Heart left ventricle (tissue), 16 donors: Measurements from ENCODE around the gene CST4. TPM values are rescaled to one million over a fixed set of nuclear protein-coding genes. Genes with fewer than 3 reads are reported as not detected.
"Not testable (repeated sequence)": the region's sequence is repeated elsewhere in the genome, so short reads cannot be mapped to it uniquely, and the experiment has no call there.

Experiments used
- ATAC-seq, 4 donors: fragments of 200-7000 bp; cut with Tn5 transposase; one replicate each; pipeline ENCODE4 v1.9.1; 2020 to 2022; ENCODE audit warnings: moderate library complexity in 4 of 4, mild to moderate bottlenecking in 3 of 4, moderate number of reproducible peaks in 1 of 4
- DNase-seq, 5 donors: peaks; one replicate each; pipeline ENCODE4 v3.0.0-alpha.2; 2020
- H3K27ac ChIP-seq, 12 donors: fragments of 200-600 bp; sonication (generic) in 4 of 12; one replicate each; pipeline versions ENCODE4 v1.5.0 to v1.8.0; 2016 to 2022; ENCODE audit warnings: mild to moderate bottlenecking in 2 of 12
- H3K27me3 ChIP-seq, 9 donors: fragments of 200-600 bp; sonication (generic) in 2 of 9; one replicate each; pipeline versions ENCODE4 v1.5.1 to v1.8.0; 2016 to 2022; ENCODE audit warnings: mild to moderate bottlenecking in 3 of 9
- H3K36me3 ChIP-seq, 9 donors: fragments of 200-600 bp; sonication (generic) in 2 of 9; one replicate each; pipeline versions ENCODE4 v1.5.0 to v1.8.0; 2018 to 2022; ENCODE audit warnings: mild to moderate bottlenecking in 2 of 9
- H3K4me1 ChIP-seq, 12 donors: fragments of 200-600 bp; sonication (generic) in 4 of 12; one replicate each; pipeline versions ENCODE4 v1.5.0 to v1.8.0; 2016 to 2022; ENCODE audit warnings: mild to moderate bottlenecking in 3 of 12
- H3K4me3 ChIP-seq, 12 donors: fragments of 200-600 bp; sonication (generic) in 4 of 12; one replicate each; pipeline versions ENCODE4 v1.5.0 to v1.8.0; 2017 to 2022; ENCODE audit warnings: mild to moderate bottlenecking in 9 of 12, moderate library complexity in 4 of 12
- H3K9me3 ChIP-seq, 12 donors: fragments of 200-600 bp; sonication (generic) in 4 of 12; one replicate each; pipeline versions ENCODE4 v1.5.0 to v1.8.0; 2016 to 2022; ENCODE audit warnings: mild to moderate bottlenecking in 1 of 12
- POLR2A ChIP-seq, 2 donors: fragments of 450-650 bp; IDR thresholded peaks; one replicate each; pipeline ENCODE4 v1.6.1; 2017; ENCODE audit warnings: antibody characterized with exemption in 2 of 2, mild to moderate bottlenecking in 2 of 2, moderate library complexity in 2 of 2
- WGBS, 4 donors: extraction: QIAGEN DNeasy Blood & Tissue Kit in 2 of 4; methylation state at CpG; one replicate each; pipeline versions ENCODE4 v1.1.5 to v1.1.7; 2013 to 2018; 5-methylcytosine and 5-hydroxymethylcytosine counted together
- intact Hi-C, 10 donors: fragments of 100-400 bp; cut with DNase I; formaldehyde crosslinking; loops; one replicate each; pipeline versions ENCODE4 v1.11.1 to v1.14.2; 2022
- polyA plus RNA-seq, 2 donors: library from polyadenylated mRNA; stranded (reverse); fragments of 200-250 nt; gene quantifications; one replicate each; pipeline ENCODE4 v1.2.3, GENCODE V29; 2013
- total RNA-seq, 9 donors: library from RNA; depleted of rRNA in 2 of 9; stranded (reverse); fragments of >200 nt in 2 of 9; fragmentation: NEBNext Ultra II Directional in 3 of 9; extraction: Animal tissue kit (Norgen Biotek cat#: 25700) in 3 of 9; gene quantifications; one replicate each; pipeline versions ENCODE4 v1.1.0 to v1.2.4, GENCODE V29; 2016 to 2023
- TF ChIP-seq, protein P1 (sequence below), 12 donors: fragments of 200-600 bp; sonication (generic) in 4 of 12; IDR thresholded peaks; one replicate each; pipeline versions ENCODE4 v1.5.0 to v1.8.0; 2018 to 2022; ENCODE audit warnings: antibody characterized with exemption in 12 of 12, mild to moderate bottlenecking in 5 of 12
- donor health status: ischemic (EF 13 %, LVEDD 7.1; RV severe dilation, severe dysfunction).
- donor health status: healthy with polysubstance abuse.
- donor health status: DM: no; HTN: yes; CAD: no.
- donor health status: DM: no; HTN: no; CAD: no.
- donor health status: ischemic (EF 25% LVEDD 6.9; RV normal size, moderate dysfunction).
- donor health status: ischemic (EF 25% LVEDD 5.7; RV mildly dilated, moderate dysfunction).
- donor health status: healthy.
- donor health status: DM: yes; HTN: yes; CAD: no.
- donor health status: ischemic (EF 35%, LVEDD 5.7; RV mildly dilated, moderate dysfunction).
- donor health status: nonischemic (EF 11% LVEDD 7.7; RV severe dilation, severe dysfunction).
- donor health status: DM: yes; HTN: yes; CAD: no.
- donor health status: PGD.
- donor health status: ischemic (EF 29% LVEDD 5.4; RV normal size, mild dysfunction).
- donor health status: nonischemic (EF 23%, LVEDD 6.1; RV moderate dilation, normal function).

Gene CST4
- total and polyA plus RNA-seq, 11 donors, result not detected

DNA sequence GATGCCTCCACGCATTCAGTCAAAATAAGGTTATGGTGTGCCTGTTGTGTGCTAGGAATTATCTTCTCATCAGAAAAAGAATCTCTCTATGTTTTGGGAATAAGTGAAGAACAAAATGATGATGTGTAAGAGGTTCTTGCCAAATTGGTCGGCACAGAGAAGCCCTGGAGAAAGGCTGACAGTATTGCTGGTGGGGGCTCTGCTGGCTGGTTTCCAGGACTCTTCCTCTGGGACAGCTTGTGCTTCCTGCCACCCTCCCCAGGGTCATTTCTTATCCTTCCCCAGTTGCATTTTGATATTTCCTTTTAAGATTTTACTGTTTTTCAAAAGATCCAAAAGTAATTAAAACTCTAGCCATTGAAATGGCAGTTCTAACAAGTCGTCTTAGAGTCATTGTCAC is 22.1 kb downstream of the CST4 start:
- DNase-seq (peak in 3 of 5 donors; percentile 44 to 57 (median 44)), ATAC-seq (peak in 2 of 4 donors; percentile 35 to 54)
- Histone ChIP-seq H3K9me3 (no peaks in the 10 kb centered on the region), H3K27me3 (no peaks in the 10 kb centered on the region), H3K4me3 (no peak overlapping the region), H3K4me1 (peaks cover 0 to 12% (median 1%) of the 10 kb centered on the region in 12 donors), H3K27ac (peak overlapping the region in 3 of 12 donors; percentile 4 to 20 (median 17)), H3K36me3 (no peaks in the 10 kb centered on the region)
- WGBS, 4 donors, result 35 to 49% (median 40%) methylated on average over 3 of the region's 3 CpGs
- intact Hi-C loops, result loop anchor here in 8 of 10 donors (5.0 to 10.0 kb wide), 3 partner anchors 62 to 331 kb away; partner anchors contain the start of gene CST9 (in 1 of the 8)
- no peak for TF ChIP-seq POLR2A (IDR thresholded peaks at IDR 0.05)
- TF ChIP-seq, protein P1, sequence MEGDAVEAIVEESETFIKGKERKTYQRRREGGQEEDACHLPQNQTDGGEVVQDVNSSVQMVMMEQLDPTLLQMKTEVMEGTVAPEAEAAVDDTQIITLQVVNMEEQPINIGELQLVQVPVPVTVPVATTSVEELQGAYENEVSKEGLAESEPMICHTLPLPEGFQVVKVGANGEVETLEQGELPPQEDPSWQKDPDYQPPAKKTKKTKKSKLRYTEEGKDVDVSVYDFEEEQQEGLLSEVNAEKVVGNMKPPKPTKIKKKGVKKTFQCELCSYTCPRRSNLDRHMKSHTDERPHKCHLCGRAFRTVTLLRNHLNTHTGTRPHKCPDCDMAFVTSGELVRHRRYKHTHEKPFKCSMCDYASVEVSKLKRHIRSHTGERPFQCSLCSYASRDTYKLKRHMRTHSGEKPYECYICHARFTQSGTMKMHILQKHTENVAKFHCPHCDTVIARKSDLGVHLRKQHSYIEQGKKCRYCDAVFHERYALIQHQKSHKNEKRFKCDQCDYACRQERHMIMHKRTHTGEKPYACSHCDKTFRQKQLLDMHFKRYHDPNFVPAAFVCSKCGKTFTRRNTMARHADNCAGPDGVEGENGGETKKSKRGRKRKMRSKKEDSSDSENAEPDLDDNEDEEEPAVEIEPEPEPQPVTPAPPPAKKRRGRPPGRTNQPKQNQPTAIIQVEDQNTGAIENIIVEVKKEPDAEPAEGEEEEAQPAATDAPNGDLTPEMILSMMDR (IDR thresholded peaks at IDR 0.05), result no peak

DNA sequence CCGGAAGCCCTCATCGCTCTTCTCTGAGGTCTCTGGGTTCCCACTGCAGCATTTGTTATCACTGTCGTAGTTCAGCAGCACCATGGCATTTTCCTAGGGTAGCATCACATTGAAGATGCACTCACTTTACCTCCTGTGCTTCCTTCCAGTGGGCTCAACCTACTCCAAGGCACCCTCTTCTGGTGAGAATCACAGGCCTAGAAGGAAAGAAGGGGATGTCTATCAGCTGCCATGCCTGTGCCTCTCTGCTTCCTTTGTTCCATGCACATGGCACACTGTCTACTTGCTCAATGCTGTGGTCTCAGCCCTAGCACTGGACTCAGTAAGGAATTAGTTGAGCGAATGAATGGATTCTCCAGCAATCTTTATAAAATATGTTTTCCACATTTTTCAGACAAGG is 22.6 kb downstream of the CST4 start:
- intact Hi-C loops, result loop anchor here in 8 of 10 donors (5.0 to 10.0 kb wide), 3 partner anchors 61 to 331 kb away; partner anchors contain the start of gene CST9 (in 1 of the 8)
- no peaks in the 10 kb centered on the region for H3K36me3 ChIP-seq
- 78 to 85% (median 83%) methylated on average over 4 of the region's 4 CpGs for WGBS, 4 donors
- peak overlapping the region in 3 of 12 donors; percentile 4 to 20 (median 17) for H3K27ac ChIP-seq
- peaks cover 0 to 12% (median 1%) of the 10 kb centered on the region in 12 donors for H3K4me1 ChIP-seq
- no peak overlapping the region for H3K4me3 ChIP-seq
- no peak for ATAC-seq
- no peaks in the 10 kb centered on the region for H3K27me3 ChIP-seq
- no peaks in the 10 kb centered on the region for H3K9me3 ChIP-seq
- TF ChIP-seq POLR2A (IDR thresholded peaks at IDR 0.05), result no peak
- TF ChIP-seq, protein P1 (IDR thresholded peaks at IDR 0.05), result peak in 1 of 12 donors; percentile 13
- no peak for DNase-seq

DNA sequence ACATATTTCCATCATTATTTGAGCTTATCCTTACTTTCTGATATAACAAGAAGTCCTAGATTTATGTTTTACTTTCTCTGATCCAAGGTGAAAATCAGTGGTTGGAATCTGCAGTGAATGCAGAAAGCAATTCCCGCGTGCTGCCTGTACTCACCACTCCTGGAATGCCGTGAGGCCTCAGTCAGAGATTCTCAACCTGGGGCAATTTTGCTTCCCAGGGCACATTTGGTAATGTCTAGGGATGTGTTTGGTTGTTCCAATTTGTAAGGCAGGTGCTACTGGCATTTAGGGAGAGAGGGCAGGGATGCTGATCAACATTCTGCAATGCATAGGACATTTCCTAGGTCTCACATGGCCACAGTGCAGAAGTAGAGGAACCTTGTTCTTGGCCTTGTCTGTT is 23.9 kb downstream of the CST4 start:
- no peak overlapping the region for H3K27ac ChIP-seq
- H3K4me3 ChIP-seq, result no peak overlapping the region
- no peak for ATAC-seq
- DNase-seq, result no peak
- WGBS, 4 donors, result 93 to 97% (median 95%) methylated on average over 3 of the region's 3 CpGs
- H3K27me3 ChIP-seq, result no peaks in the 10 kb centered on the region
- intact Hi-C loops, result loop anchor here in 8 of 10 donors (5.0 to 10.0 kb wide), 3 partner anchors 60 to 332 kb away; partner anchors contain the start of gene CST9 (in 1 of the 8)
- H3K36me3 ChIP-seq, result no peaks in the 10 kb centered on the region
- no peak for TF ChIP-seq POLR2A (IDR thresholded peaks at IDR 0.05)
- TF ChIP-seq, protein P1 (IDR thresholded peaks at IDR 0.05), result no peak
- H3K9me3 ChIP-seq, result no peaks in the 10 kb centered on the region
- peaks cover 0 to 19% (median 2%) of the 10 kb centered on the region in 12 donors for H3K4me1 ChIP-seq

DNA sequence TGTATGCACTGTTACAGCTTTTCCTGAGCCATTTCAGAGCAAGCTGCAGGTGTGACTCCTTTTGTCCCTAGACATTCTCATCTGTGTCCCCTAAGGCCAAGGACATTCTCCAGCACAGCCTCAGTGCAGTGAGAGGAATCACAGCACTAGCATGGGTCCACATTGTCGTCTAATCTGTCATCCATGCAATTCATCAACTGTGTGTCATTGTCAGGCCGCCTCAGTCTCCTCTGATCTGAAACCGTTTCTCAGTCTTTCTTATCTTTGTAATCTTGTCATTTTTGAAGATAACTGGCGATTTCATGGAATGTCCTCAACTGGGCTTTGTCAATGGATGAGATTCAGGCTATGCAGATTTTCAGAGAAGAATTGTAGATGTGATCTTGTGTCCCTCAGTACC is 24.8 kb downstream of the CST4 start:
- ATAC-seq, DNase-seq, H3K27ac ChIP-seq, H3K4me3 ChIP-seq, H3K9me3 ChIP-seq, H3K27me3 ChIP-seq, H3K36me3 ChIP-seq: not testable (repeated sequence)
- intact Hi-C loops, result loop anchor here in 4 of 10 donors (10.0 kb wide), 2 partner anchors 59 to 331 kb away; partner anchors contain the start of gene CST9 (in 1 of the 4)
- 69 to 80% (median 74%) methylated on average over 4 of the region's 4 CpGs for WGBS, 4 donors
- peaks cover 0 to 20% (median 2%) of the 10 kb centered on the region in 12 donors for H3K4me1 ChIP-seq
